ENCODE measurements around the gene COL7A1.

The COL7A1 gene

DNA sequence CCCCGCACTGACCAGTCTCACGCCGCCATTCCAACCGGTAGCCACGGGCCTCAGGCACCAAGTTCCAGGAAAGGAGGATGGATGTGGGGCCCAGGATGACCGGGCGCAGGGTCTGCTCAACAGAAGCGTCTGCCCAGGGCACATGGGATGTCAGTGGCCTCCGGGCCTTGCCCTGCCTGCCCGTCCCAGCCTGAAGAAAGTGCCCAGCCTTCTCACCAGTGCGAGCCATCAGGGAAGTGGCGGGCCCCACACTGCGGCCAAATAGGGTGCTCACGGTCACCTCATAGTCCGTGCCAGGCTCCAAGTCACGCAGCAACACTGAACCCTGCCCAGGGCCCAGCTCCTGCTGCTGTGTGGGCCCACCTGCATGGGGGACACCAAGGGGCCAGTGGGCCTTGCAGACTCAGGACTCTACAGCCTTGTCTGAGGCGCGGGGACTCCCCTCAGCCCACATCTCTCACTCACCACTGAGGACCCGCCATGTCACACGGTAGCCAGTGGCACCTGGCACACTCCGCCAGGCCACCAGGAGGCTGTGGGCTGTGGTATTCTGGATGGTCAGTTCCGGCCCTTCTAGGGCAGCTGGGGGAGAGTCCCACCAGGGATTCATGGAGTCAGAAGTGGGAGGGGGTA lies 3.1 kb downstream of the COL7A1 start:
- DNase-seq (ENCODE audit: low spot score): no peak

DNA sequence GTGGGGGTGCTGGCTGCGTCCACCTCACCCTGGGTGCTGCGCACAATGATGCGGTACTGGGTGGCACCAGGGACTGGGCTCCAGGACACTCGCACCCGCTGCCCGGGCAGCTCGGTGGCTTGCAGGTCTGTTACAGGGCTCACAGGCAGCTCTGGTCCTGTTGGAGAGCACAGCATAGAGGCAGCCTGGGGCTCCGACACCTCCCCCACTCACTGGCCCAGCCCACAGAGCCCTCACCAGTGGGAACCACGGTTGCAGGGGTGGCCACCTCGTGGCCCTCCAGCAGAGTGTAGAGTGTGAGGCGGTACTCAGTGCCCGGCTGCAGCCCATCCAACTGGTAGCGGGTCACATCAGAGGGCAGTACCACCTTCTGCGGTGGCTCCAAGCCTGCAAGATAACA lies 3.7 kb downstream of the COL7A1 start:
- no peak for DNase-seq (ENCODE audit: low spot score)

DNA sequence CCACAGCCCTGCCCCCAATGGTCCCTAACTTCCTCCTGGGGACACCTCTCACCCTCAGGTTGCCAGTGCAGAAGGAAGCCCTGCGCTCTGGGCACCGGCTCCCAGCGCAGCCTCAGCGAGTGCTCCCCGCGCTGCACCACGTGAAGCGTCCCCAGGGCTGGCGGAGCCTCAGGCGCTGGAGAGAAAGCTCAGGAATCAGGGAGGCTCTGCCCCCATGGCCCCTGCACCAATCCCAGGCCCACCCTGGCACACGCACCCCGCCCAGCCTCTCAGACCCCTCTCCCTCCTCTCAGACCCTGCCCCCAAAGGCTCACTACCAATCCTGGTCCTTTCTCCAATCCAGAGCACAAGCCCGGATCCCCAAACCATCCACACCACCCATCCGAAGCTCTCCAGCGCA lies 6.9 kb downstream of the COL7A1 start:
- no peak for DNase-seq (ENCODE audit: low spot score)

DNA sequence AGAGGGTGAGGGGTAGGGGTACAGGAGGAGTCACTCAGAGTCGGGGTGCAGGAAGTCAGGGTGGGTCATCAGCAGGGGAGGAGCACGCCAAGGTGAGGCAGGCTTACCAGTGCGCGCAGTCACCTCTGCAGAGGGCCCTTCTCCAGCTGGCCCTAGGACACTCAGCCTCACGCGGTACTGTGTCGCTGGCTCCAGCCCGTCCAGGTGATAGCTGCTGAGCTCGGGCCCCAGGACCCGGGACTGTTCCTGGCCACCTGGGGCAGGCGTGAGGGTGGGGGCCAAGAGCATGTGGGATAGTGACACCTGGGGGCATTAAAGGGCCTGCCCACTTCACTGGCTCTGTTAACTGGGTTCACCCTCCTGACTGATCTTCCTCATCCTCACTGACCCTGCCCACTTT lies 7.4 kb downstream of the COL7A1 start:
- DNase-seq (ENCODE audit: low spot score): no peak

DNA sequence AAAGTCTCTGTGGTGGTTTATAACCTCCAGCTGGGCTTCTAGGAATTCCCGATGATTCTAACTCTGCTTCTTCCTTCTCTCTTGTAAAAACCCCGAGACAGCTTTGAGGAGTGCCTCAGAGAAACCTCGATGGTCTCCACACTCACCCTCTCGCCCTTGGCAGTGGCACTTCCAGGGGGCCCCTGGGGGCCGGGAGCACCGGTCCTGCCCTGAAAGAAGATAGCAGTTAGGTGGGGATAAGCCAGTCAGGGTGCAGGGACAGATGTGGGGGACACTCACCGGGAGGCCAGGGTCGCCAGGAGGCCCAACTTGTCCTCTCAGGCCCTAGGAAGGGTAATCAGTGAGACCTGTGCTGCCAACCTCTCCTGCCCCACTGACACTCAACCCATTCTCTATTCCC lies 9.7 kb downstream of the COL7A1 start:
- no peak for DNase-seq (ENCODE audit: low spot score)

DNA sequence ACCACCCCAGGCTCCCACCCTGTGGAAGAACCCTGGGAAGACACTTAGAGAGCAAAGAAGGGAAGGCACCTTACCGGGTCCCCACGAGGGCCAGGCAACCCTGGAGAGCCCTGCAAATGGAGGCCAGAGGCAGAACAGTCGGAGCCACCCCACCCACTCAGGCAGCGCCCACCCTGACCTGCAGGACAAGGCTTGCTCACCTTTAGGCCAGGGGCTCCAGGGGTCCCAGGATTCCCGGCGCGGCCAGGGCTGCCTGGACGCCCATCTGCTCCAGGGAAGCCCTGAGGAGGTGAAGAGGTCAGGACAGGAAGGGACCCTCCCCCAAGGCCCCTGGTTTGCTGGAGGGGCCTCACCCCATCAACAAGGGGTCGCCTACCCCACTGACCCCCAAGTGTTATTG lies 10.3 kb downstream of the COL7A1 start:
- DNase-seq (ENCODE audit: low spot score): no peak

DNA sequence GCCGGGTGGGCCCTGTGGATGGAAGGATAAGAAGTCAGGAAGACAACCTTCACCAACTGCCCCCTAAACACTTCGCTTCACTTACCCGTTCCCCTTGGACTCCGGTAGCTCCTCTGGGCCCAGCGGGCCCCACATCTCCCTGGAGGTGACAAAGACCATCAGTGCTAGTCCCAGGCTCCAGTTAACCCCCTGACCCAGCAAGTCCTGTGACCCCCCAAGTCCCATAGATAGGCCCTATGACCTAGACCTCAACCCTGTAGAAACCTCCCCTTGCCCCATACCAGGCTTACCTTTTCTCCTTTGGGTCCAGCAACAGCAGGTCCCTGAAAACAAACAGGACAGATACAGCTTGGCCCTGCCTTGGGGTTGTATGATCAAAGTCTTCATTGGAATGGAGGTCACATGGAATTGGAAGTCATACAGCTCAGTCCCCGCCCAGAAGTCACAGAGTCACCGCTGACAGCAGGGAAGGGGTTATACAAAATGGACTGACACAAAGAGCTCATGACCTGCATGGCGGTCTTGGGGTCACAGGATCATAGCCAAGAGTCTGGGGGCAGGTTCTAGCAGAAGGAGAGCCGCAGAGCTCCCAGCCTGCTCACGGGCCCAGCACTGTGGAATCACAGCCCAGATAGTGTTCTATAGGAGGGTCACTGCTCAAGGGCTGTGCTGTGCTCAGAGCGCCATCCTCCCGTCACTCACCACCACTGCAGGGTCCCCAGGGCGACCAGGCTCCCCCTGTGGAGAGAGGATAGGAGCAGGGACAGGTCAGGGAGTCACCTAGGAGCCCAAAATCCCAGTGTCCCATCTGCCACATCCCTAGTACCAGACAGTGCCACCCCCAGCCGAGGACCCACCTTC lies 13.3 kb downstream of the COL7A1 start:
- no peak for DNase-seq (ENCODE audit: low spot score)

DNA sequence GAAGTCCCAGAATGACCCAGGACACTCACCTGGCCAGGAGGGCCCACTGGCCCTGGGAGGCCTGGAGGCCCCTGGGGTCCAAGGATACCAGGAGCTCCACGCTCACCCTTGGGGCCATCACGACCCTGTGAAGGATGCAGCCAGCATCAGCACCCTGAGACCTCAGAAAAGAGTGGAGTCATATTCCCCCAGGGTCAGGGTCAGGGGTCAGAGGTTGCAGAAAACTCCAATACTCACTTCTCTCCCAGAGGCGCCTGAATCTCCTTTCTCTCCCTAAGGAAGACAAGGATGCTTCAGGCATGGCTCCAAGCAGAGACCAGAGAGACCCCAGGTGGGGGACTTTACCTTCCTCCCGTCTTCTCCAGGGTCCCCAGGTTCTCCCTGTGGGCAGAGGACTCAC lies 18.5 kb downstream of the COL7A1 start:
- DNase-seq (ENCODE audit: low spot score): no peak

DNA sequence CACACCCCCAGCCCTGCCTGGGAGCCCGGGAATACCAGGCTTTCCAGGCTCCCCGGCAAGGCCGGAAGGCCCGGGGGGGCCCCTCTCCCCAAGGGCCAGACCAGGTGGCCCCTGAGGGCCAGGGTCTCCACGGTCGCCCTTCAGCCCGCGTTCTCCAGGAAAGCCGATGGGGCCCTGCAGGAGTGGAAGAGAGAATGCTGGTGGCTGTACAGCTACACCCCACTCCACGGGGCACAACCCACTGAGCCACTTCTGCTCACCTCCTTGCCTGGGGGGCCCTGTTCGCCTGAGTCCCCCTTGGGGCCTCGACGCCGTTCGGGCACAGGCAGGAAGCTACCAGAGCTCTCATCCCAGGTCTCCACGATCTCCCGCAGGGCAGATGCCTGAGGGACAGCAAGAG lies 19.8 kb downstream of the COL7A1 start:
- no peak for DNase-seq (ENCODE audit: low spot score)

DNA sequence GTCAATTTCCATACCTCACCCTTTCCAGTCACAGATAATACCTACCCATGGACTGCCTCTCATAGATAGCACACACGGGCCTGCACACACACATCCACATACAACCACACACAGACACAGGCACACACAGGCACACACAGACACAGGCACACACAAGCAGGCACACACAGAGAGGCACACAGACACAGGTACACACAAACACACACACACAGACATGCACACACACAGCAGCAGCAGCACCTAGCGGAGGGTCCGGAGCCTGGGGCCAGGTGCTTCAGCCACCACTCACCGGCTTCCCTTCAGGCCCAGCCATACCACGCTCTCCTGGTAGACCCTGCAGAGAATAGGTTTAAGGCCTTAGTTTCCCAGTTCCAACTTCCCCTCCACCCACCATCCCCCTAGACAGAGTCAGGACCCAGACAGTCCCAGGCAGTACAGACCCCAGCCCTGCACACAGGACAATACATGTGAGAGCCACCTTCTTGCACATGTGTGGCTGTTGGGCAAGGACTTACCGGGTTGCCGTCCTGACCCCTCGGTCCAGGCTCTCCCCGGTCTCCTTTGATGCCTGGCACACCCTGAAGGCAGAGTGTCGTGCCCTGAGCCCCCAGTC lies 21.1 kb downstream of the COL7A1 start:
- no peak for DNase-seq (ENCODE audit: low spot score)

DNA sequence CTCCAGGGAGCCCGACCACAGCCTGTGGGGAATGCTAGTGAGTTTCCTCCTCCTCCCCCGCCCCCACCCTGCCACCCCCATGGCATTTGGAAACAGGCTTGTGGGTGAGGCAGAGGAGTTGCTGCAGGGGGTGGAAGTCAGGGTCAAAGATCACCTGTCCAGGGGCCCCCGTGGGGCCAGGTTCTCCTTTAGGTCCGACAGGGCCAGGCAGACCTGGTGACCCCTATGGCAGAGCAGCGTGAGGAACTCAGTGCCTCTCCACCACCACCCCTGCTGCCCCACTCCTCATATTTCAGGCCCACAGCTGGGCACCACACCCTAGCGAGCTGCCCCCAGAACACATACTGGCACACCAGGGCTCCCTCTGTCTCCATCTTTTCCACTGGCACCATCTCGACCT lies 22.6 kb downstream of the COL7A1 start:
- no peak for DNase-seq (ENCODE audit: low spot score)

DNA sequence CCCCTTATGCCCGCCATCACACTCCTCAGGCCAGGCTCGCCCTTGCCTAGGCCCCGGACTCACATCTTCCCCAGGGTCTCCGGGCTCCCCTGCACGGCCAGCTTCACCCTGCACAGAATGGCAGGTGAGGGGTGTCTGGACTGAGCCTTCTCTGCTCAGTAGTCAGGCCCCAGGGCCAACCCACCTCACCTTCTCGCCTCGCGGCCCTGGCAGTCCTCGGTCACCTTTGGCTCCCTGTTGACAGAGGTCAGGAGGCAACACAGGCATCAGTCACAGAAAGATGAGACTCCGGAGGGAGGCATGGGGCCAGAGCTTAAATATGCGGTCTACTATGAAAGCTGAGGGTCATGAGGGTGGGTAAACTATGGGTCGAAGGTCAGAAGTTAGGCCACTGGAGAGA lies 23.2 kb downstream of the COL7A1 start:
- no peak for DNase-seq (ENCODE audit: low spot score)

DNA sequence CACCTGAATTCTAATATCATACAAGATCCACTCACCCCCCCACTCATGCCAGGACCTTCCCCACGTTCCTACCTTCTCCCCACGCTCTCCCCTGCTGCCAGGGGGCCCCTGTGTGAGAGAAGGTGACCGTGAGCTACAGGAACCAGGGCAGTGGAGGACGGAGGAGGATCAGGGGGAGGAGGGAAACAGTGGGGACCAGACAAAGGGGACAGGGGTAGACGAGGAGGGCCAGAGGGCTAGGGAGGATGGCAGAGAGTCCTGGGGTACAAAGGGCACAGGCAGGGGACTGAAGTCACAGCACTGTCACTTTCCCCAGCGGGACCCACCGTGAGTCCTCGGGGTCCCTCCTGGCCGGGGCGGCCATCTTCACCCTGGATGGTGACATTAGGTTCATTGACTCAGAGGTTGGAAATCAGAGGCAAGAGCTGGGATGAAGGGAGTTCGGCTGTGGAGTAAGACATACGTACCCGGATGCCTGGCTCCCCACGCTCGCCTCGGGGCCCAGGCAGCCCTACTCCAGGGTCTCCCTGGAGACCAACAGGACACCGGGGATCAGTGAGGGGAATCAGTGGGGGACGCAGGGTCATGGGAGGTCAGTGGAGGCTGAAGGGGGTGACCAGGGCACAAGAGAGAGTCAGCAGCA lies 25.2 kb downstream of the COL7A1 start:
- no peak for DNase-seq (ENCODE audit: low spot score)

DNA sequence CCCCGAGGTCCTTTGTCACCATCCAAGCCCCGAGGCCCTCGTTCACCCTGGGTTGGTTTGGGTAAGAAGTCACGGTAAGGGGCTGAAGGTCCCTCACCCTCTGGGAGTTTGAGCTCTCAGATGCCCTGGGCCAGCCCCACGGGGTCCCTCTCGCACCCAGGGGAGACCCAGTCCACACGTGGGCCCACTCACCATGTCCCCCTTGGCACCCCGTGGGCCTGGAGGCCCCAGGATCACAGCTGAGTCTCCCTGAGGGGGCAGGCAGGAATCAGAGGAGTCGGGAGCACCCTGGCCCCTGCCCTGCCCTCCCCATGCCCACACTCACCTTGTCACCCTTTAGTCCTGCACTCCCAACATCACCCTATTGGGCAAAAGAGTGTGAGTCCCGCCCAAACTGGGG lies 25.7 kb downstream of the COL7A1 start:
- no peak for DNase-seq (ENCODE audit: low spot score)

DNA sequence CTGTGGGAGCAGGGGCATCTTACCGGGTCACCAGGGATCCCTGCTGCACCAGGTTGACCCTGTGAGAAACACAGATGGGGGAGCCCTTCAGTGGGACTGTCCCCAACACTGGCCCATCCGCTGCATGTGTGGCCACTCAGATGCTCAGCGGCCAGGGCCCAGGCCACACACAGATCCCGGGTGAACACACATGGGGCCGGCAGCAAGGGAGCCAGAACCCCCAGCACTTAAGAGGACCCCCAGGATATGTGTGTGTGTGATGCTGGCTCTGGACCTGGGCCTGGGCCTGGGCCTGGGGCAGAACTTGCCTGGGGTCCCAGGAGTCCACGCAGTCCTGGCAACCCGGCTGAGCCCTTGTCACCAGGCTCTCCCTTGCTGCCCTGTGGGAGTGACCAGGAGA lies 26.7 kb downstream of the COL7A1 start:
- no peak for DNase-seq (ENCODE audit: low spot score)

DNA sequence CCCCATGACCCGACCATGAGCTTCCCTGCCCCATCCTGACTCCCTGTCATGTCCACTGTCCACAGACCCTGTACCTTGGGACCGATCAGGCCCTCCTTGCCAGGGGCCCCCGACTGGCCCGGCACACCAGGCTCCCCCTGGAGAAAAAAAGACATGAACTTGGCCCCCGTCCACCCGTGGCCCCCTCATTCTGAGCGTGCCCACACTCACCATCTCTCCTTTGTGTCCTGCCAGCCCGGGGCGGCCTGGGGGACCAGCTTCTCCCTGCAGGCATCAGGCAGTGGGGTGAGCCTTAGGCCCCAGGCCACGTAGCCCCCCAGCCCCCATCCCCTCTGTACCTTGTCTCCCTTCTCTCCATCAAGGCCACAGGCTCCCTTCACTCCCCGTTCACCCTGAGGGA lies 27.6 kb downstream of the COL7A1 start:
- DNase-seq (ENCODE audit: low spot score): no peak

DNA sequence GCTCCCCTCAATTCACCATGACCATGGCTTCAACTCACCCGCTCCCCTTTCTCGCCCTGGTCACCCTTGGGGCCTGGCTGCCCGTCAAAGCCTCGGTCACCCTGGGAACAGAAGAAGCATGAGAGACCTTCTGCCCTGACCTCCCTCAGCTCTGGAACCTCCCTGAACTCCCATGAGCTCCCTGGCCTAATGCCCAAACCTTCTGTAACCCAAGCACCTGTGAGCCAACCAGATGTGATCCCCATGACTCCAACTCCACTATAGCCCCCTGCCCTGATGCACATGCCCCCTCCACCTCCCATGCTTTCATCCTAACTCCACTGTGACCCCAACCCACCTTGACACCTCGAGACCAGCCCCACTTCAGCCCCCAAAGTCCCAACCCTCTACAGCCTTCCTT lies 28.0 kb downstream of the COL7A1 start:
- no peak for DNase-seq (ENCODE audit: low spot score)

DNA sequence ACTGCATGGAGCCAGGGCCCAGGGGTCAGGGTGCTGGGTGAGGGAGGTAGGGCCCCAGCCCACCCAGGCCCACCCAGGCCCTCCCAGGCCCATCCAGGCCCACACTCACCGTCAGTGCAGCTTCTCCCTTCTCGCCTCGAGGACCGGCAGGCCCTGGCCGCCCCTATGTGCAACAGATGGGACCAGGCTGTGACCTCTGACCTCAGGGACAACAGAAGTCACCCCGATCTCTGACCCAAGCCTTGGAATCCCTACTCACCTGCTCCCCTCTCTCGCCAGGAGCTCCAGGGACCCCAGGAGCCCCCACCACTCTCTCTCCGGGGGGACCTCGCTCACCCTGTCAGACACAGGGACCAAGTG lies 28.7 kb downstream of the COL7A1 start:
- DNase-seq (ENCODE audit: low spot score): no peak

DNA sequence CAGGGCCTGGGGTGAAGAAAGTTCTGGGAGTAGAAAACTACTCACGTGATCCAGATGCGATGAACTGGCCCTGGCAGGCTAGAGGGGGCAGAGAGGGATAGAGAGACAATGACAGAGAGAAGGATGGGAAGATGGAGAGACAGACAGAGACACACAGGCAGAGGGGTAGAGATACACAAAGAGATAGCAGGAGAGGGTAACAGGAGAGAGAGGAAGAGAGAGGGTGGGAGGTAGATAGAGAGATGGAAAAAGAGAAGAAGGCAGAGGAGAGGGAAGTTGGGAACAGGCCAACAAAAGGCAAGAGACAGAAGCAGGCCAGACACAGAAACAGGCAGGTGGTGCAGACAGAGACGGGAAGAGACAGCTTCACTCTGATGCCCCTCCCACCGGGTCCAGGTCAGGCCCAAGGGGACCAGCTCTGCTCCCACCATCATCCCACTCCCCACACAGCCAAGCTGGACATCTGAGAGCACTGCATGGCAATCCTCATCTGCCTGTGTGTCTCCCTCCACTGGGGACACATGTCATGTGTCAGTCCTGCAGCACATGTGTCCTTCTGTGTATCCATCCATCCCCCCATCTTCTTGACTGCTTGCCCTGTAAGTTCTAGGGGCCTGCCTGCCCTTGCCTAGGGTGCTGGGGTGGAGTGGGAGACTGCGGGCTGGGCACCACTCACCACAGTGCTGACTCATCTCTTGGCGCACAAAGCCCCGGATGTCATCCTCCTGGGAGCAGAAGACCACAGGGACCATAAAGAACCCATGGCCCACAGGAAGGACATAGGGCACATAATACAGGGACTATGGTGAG lies 29.3 kb downstream of the COL7A1 start:
- no peak for DNase-seq (ENCODE audit: low spot score)

DNA sequence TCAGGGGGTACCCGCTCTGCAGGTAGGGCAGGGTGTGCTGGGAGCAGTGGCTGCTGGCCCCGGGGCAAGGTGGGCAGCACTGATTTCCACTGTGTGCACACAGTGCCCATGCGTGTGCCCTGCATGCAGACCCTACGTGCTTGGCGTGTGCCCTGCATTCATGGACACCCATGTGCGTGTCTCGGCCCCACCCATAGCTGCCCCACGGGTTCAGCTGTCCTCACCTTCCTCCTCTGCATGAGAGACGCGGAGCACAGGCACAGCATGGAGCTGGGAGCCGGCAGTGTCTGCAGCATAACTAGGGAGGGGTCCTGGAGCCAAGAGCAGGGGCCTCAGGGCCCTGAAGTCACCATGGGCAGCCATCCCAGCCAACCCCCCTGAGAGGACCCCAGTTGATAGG lies 29.9 kb downstream of the COL7A1 start:
- no peak for DNase-seq (ENCODE audit: low spot score)

DNA sequence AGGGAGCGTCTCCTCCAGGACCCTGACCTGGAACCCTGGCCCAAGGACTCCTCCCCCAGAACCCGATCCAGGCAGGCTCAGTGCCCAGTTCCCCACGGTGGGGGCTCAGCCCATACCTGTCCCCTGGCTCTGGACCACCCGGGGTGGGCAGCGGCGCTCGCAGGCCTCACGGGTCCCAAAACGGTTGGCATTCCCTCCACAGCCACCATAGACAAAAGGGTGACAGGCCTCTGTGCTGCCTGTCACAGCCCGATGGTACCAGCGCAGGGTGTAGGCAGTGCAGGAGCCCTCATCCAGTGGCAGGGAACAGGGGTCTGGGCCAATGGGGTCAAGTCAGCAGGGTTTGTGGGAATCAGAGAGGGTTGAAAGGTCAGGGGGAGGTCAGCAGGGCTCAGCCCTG lies 30.5 kb downstream of the COL7A1 start:
- no peak for DNase-seq (ENCODE audit: low spot score)

DNA sequence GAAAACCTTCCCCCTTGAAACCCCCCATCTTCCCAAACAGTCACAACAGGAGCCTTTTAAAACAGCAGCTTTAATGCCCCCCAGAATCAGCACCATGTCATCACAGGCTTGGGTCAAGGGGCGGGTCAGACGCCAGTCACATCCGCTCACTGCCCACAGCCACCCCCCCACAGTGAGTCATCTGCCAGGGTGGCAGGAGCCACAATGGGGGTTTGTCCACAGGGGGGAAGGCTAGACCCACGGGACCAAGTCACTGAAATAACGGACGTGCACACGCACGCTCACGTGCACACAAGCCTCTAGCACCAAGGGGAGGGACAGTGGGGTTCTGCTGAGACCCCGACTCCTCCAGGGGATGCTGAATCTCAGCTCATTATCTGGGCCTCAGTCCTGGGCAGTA lies 31.1 kb downstream of the COL7A1 start:
- no peak for DNase-seq (ENCODE audit: low spot score)

Measured in cerebellar cortex (tissue), 1 donor.